Astrocyte (in vitro differentiated cells and primary cell): ENCODE data around the gene CRYBG1. TPM values are rescaled to one million over a fixed set of nuclear protein-coding genes. Genes with fewer than 3 reads are reported as not detected.

Experiments
- DNase-seq: peaks from one replicate; pipeline ENCODE4 v3.0.0-alpha.2; 2010; ENCODE audit warnings: low read depth
- FAIRE-seq: peaks from 2 replicates; lab custom pipeline; 2011; peaks lifted over from hg19 to GRCh38; lab: Jason Lieb, UNC
- H2AFZ ChIP-seq: 2 replicates; pipeline ENCODE4 v1.6.0; 2012; ENCODE audit warnings: low read depth, low read length, inconsistent platforms
- H3K27ac ChIP-seq: 2 replicates; pipeline ENCODE4 v1.5.1; 2011; ENCODE audit warnings: low read depth, low read length, inconsistent platforms
- H3K27me3 ChIP-seq: 2 replicates; pipeline ENCODE4 v1.6.0; 2011; ENCODE audit warnings: low read length, inconsistent platforms; ENCODE audit not compliant: insufficient read depth
- H3K36me3 ChIP-seq: 2 replicates; pipeline ENCODE4 v1.5.1; 2011; ENCODE audit warnings: low read length, inconsistent platforms; ENCODE audit not compliant: insufficient read depth
- H3K4me1 ChIP-seq: 2 replicates; pipeline ENCODE4 v1.5.1; 2011; ENCODE audit warnings: low read length, inconsistent platforms; ENCODE audit not compliant: insufficient read depth
- H3K4me2 ChIP-seq: 2 replicates; pipeline ENCODE4 v1.6.0; 2012; ENCODE audit warnings: low read length, inconsistent platforms
- H3K4me3 ChIP-seq: 2 replicates; pipeline ENCODE4 v1.5.1; 2011; ENCODE audit warnings: low read depth, mild to moderate bottlenecking, low read length, inconsistent platforms; ENCODE audit not compliant: insufficient read depth
- H3K79me2 ChIP-seq: 2 replicates; pipeline ENCODE4 v1.6.0; 2012; ENCODE audit warnings: mild to moderate bottlenecking, low read length, inconsistent platforms; ENCODE audit not compliant: insufficient read depth
- H3K9ac ChIP-seq: 2 replicates; pipeline ENCODE4 v1.6.0; 2012; ENCODE audit warnings: mild to moderate bottlenecking, low read length, inconsistent platforms
- H3K9me3 ChIP-seq: 2 replicates; pipeline ENCODE4 v1.5.1; 2012; ENCODE audit warnings: low read depth, mild to moderate bottlenecking, low read length, inconsistent platforms; ENCODE audit not compliant: insufficient read depth
- H4K20me1 ChIP-seq: 2 replicates; pipeline ENCODE4 v1.6.0; 2012; ENCODE audit warnings: low read length, inconsistent platforms; ENCODE audit not compliant: insufficient read depth
- H3K27ac Mint-ChIP-seq: one replicate; pipeline ENCODE4 v1.8.0; 2021; ENCODE audit warnings: mild to moderate bottlenecking, mixed read lengths; ENCODE audit not compliant: unreplicated experiment
- H3K27me3 Mint-ChIP-seq: one replicate; pipeline ENCODE4 v1.8.0; 2021; ENCODE audit warnings: low read depth, mixed read lengths; ENCODE audit not compliant: unreplicated experiment
- H3K36me3 Mint-ChIP-seq: one replicate; pipeline ENCODE4 v1.8.0; 2021; ENCODE audit warnings: low read depth, mixed read lengths; ENCODE audit not compliant: unreplicated experiment
- H3K4me1 Mint-ChIP-seq: one replicate; pipeline ENCODE4 v1.8.0; 2021; ENCODE audit warnings: low read depth, mixed read lengths; ENCODE audit not compliant: unreplicated experiment
- H3K4me3 Mint-ChIP-seq: one replicate; pipeline ENCODE4 v1.8.0; 2021; ENCODE audit warnings: mild to moderate bottlenecking, moderate library complexity, mixed read lengths; ENCODE audit not compliant: unreplicated experiment
- H3K9me3 Mint-ChIP-seq: one replicate; pipeline ENCODE4 v1.8.0; 2021; ENCODE audit warnings: mild to moderate bottlenecking, mixed read lengths; ENCODE audit not compliant: unreplicated experiment
- EZH2 ChIP-seq: IDR thresholded peaks from 2 replicates; pipeline ENCODE4 v1.6.1; 2012; ENCODE audit warnings: mild to moderate bottlenecking, low read length, inconsistent platforms; ENCODE audit not compliant: insufficient read depth
- total RNA-seq: library from RNA; stranded (reverse); gene quantifications from 2 replicates; pipeline ENCODE4 v1.2.1, GENCODE V29; 2021
- TF ChIP-seq, protein P1 (sequence below): IDR thresholded peaks from 2 replicates; pipeline ENCODE4 v1.5.1; 2011; ENCODE audit warnings: low read depth, mild to moderate bottlenecking, inconsistent platforms, low read length, moderate library complexity; ENCODE audit not compliant: insufficient read depth

Gene CRYBG1
- total RNA-seq, 1 donor from 2014 or later = 0.64 TPM

DNA sequence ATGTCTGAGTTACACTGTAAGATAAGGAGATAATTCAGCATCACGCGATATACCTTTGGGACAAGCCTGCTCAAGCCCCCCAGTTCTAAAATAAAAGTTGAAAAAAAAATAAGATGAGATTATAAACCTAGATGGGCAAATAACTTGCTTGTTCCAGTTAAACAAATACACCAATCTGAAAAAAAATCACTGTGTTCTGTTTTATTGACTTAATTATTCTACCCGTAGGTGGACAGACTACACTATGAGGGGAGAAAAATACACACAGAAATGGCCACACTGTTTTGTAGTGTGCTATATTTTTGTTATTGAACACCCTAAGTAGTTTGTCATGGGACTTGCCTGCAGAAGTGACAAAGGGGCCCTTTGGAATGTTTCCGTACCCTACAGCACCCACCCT is 70.9 kb downstream of the CRYBG1 start:
- Histone ChIP-seq H4K20me1 (no peaks in the 10 kb centered on the region), H2AFZ (no peak overlapping the region), H3K9ac (no peak overlapping the region), H3K27ac (no peak overlapping the region), H3K4me1 (peaks cover 10% of the 10 kb centered on the region), H3K9me3 (no peaks in the 10 kb centered on the region), H3K4me3 (no peak overlapping the region), H3K4me2 (peak overlapping the region; percentile 10), H3K36me3 (no peaks in the 10 kb centered on the region), H3K27me3 (no peaks in the 10 kb centered on the region), H3K79me2 (no peaks in the 10 kb centered on the region)
- no peak overlapping the region for H3K4me3 Mint-ChIP-seq
- no peak for TF ChIP-seq EZH2
- TF ChIP-seq, protein P1, sequence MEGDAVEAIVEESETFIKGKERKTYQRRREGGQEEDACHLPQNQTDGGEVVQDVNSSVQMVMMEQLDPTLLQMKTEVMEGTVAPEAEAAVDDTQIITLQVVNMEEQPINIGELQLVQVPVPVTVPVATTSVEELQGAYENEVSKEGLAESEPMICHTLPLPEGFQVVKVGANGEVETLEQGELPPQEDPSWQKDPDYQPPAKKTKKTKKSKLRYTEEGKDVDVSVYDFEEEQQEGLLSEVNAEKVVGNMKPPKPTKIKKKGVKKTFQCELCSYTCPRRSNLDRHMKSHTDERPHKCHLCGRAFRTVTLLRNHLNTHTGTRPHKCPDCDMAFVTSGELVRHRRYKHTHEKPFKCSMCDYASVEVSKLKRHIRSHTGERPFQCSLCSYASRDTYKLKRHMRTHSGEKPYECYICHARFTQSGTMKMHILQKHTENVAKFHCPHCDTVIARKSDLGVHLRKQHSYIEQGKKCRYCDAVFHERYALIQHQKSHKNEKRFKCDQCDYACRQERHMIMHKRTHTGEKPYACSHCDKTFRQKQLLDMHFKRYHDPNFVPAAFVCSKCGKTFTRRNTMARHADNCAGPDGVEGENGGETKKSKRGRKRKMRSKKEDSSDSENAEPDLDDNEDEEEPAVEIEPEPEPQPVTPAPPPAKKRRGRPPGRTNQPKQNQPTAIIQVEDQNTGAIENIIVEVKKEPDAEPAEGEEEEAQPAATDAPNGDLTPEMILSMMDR = no peak
- no peak for DNase-seq
- no peaks in the 10 kb centered on the region for H3K36me3 Mint-ChIP-seq
- H3K27ac Mint-ChIP-seq = peak overlapping the region; percentile 66
- no peaks in the 10 kb centered on the region for H3K9me3 Mint-ChIP-seq
- no peak for FAIRE-seq
- H3K4me1 Mint-ChIP-seq = peaks cover 14% of the 10 kb centered on the region
- H3K27me3 Mint-ChIP-seq = no peaks in the 10 kb centered on the region

DNA sequence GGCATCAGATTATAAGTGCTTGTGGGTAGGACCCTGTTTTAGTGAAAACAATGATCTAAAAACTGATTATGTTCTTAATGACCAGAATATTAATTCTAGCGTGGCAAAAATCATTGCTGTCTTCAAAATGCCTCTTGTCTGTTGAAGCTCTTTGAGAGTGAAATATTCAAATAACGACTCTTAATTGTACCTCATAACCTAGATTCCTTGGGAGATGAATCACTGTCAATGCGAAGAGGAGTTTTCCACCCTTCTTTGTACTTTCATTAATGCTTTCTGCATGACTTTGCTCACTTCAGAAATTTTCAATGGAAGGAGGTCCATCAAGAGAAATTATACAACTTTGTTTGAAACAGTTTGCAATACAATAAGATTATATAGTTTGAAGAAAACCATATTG is 71.5 kb downstream of the CRYBG1 start:
- Histone ChIP-seq H3K4me1 (peaks cover 10% of the 10 kb centered on the region), H3K4me2 (peak overlapping the region; percentile 10), H4K20me1 (no peaks in the 10 kb centered on the region), H2AFZ (no peak overlapping the region), H3K36me3 (no peaks in the 10 kb centered on the region), H3K9me3 (no peaks in the 10 kb centered on the region), H3K27me3 (no peaks in the 10 kb centered on the region), H3K9ac (no peak overlapping the region), H3K4me3 (no peak overlapping the region), H3K27ac (no peak overlapping the region), H3K79me2 (no peaks in the 10 kb centered on the region)
- Mint-ChIP-seq H3K9me3 (no peaks in the 10 kb centered on the region), H3K4me1 (peaks cover 14% of the 10 kb centered on the region), H3K27ac (peak overlapping the region; percentile 66), H3K4me3 (no peak overlapping the region), H3K36me3 (no peaks in the 10 kb centered on the region), H3K27me3 (no peaks in the 10 kb centered on the region)
- DNase-seq (peak; percentile 42), FAIRE-seq (no peak)
- TF ChIP-seq, protein P1 = no peak
- TF ChIP-seq EZH2 = no peak

DNA sequence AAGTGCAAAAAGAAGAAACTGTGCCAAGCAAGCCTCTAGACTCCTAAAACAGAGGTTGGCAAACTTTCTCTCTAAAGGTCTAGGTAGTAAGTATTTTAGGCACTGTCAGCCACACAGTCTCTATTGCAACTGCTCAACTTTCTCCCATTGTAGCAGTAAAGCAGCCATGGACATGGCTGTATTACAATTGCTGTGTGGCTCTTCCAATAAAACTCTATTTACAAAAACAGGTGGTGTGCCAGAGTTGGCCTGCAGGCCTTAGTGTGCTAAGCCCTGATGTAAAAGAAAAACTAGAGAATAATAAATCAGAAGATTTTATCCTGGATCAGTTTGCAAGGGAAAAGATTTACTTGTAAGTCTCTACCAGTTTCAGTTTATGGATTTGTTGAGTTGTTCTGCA is 74.0 kb downstream of the CRYBG1 start:
- Mint-ChIP-seq H3K9me3 (no peaks in the 10 kb centered on the region), H3K36me3 (no peaks in the 10 kb centered on the region), H3K4me1 (peaks cover 16% of the 10 kb centered on the region), H3K27ac (no peak overlapping the region), H3K4me3 (no peak overlapping the region), H3K27me3 (no peaks in the 10 kb centered on the region)
- Histone ChIP-seq H3K27ac (no peak overlapping the region), H3K36me3 (no peaks in the 10 kb centered on the region), H3K4me1 (peaks cover 5% of the 10 kb centered on the region), H3K9me3 (no peaks in the 10 kb centered on the region), H3K27me3 (peaks cover 10% of the 10 kb centered on the region), H3K4me2 (no peak overlapping the region), H3K4me3 (no peak overlapping the region), H2AFZ (no peak overlapping the region), H3K79me2 (no peaks in the 10 kb centered on the region), H4K20me1 (no peaks in the 10 kb centered on the region), H3K9ac (no peak overlapping the region)
- TF ChIP-seq EZH2 = no peak
- TF ChIP-seq, protein P1 = no peak
- DNase-seq (no peak), FAIRE-seq (no peak)
